HL-60 (cell line): ENCODE results near the gene IL11RA.

Experiments used
- CTCF ChIP-seq: IDR thresholded peaks from one replicate; pipeline ENCODE4 v1.5.1; 2011; ENCODE audit warnings: low read length, control low read depth, inconsistent platforms; ENCODE audit not compliant: insufficient read depth
- GABPA ChIP-seq: IDR thresholded peaks from 2 replicates; pipeline ENCODE4 v1.6.1; 2012; ENCODE audit warnings: low read depth
- POLR2AphosphoS5 ChIP-seq: IDR thresholded peaks from 2 replicates; pipeline ENCODE4 v1.6.1; 2012; ENCODE audit warnings: low read depth
- REST ChIP-seq: IDR thresholded peaks from 2 replicates; pipeline ENCODE4 v1.6.1; 2012; ENCODE audit warnings: low read depth; ENCODE audit not compliant: insufficient replicate concordance
- SPI1 ChIP-seq: IDR thresholded peaks from 2 replicates; pipeline ENCODE4 v1.6.1; 2012; ENCODE audit warnings: low read depth, mild to moderate bottlenecking, borderline replicate concordance

- TF ChIP-seq CTCF, result no peak
- no peak for TF ChIP-seq GABPA
- no peak for TF ChIP-seq POLR2AphosphoS5
- no peak for TF ChIP-seq SPI1
- no peak for TF ChIP-seq REST
Measured at GRCh38 chr9:34689116-34689470, 37.1 kb downstream of the IL11RA start.
